Thyroid gland (tissue), 4 donors: ENCODE results near the gene CMSS1. TPM values are rescaled to one million over a fixed set of nuclear protein-coding genes. Genes with fewer than 3 reads are reported as not detected.

ENCODE experiments used
- DNase-seq, 2 donors: peaks; one replicate each; pipeline ENCODE4 v3.0.0-alpha.2; 2019
- H3K27ac ChIP-seq, 3 donors: fragments of 200-600 bp; sonication (generic); 1 replicate in 2 of 3; 2 replicates in 1 of 3; pipeline ENCODE4 v1.5.1; 2016 to 2019; ENCODE audit warnings: mild to moderate bottlenecking in 1 of 3, moderate library complexity in 1 of 3
- H3K27me3 ChIP-seq: fragments of 200-600 bp; sonication (generic); one replicate; pipeline ENCODE4 v1.5.1; 2019
- H3K36me3 ChIP-seq, 2 donors: fragments of 200-600 bp; sonication (generic); one replicate each; pipeline ENCODE4 v1.5.1; 2016 to 2019
- H3K4me1 ChIP-seq, 2 donors: fragments of 200-600 bp; sonication (generic); one replicate each; pipeline ENCODE4 v1.5.1; 2017 to 2019
- H3K4me3 ChIP-seq, 3 donors: fragments of 200-600 bp; sonication (generic); replicated peaks in 1 of 3; 1 replicate in 2 of 3; 2 replicates in 1 of 3; pipeline ENCODE4 v1.5.1; 2016; ENCODE audit warnings: mild to moderate bottlenecking in 1 of 3
- H3K9me3 ChIP-seq: fragments of 200-600 bp; sonication (generic); one replicate; pipeline ENCODE4 v1.5.1; 2017
- POLR2A ChIP-seq, 2 donors: fragments of 450-650 bp; IDR thresholded peaks; one replicate each; pipeline ENCODE4 v1.6.1; 2017; ENCODE audit warnings: antibody characterized with exemption in 2 of 2, mild to moderate bottlenecking in 2 of 2, moderate library complexity in 1 of 2
- WGBS, 2 donors: methylation state at CpG; one replicate each; pipeline ENCODE4 v1.1.5; 2017; 5-methylcytosine and 5-hydroxymethylcytosine counted together
- intact Hi-C: fragments of 100-400 bp; cut with DNase I; formaldehyde crosslinking; loops from one replicate; pipeline ENCODE4 v1.15.1; 2023
- total RNA-seq, 4 donors: library from RNA; depleted of rRNA; stranded (reverse); fragments of >200 nt; gene quantifications; one replicate each; pipeline ENCODE4 v1.2.3, GENCODE V29; 2016
- TF ChIP-seq, protein P1 (sequence below), 6 experiments: fragments of 200-600 bp in 3 of 6; fragments of 450-650 bp in 3 of 6; sonication (generic) in 3 of 6; IDR thresholded peaks; one replicate each; pipeline ENCODE4 v1.5.1; 2016 to 2019; ENCODE audit warnings: antibody characterized with exemption in 6 of 6, mild to moderate bottlenecking in 2 of 6, inconsistent platforms in 1 of 6, moderate library complexity in 1 of 6

The CMSS1 gene
- total RNA-seq, 4 donors from 2014 or later = 7.7 to 15.0 (median 12.9) TPM

DNA sequence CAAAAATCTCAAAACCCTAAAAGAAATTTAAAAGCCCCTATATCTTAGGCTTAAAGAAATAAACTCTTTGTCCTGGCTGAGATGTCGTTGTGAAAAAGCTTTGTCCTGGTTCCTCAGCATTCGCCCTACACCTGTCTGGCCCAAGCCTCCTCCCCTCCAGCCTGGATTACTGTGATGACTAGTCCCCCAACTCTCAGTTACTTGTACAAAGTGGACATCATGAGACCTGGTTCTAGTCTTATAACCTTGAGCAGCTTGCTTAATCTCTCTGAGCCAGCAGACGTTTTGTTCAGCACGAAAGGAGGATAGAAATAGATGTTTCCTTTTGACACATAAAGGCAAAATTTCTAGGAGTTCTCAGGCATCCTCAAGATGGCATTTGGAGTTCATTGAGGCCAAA lies 245.0 kb downstream of the CMSS1 start:
- Histone ChIP-seq H3K27me3 (no peaks in the 10 kb centered on the region), H3K4me1 (no peaks in the 10 kb centered on the region), H3K4me3 (no peak overlapping the region), H3K27ac (no peak overlapping the region), H3K9me3 (no peaks in the 10 kb centered on the region), H3K36me3 (no peaks in the 10 kb centered on the region)
- TF ChIP-seq POLR2A (IDR thresholded peaks at IDR 0.05) = no peak
- TF ChIP-seq, protein P1, sequence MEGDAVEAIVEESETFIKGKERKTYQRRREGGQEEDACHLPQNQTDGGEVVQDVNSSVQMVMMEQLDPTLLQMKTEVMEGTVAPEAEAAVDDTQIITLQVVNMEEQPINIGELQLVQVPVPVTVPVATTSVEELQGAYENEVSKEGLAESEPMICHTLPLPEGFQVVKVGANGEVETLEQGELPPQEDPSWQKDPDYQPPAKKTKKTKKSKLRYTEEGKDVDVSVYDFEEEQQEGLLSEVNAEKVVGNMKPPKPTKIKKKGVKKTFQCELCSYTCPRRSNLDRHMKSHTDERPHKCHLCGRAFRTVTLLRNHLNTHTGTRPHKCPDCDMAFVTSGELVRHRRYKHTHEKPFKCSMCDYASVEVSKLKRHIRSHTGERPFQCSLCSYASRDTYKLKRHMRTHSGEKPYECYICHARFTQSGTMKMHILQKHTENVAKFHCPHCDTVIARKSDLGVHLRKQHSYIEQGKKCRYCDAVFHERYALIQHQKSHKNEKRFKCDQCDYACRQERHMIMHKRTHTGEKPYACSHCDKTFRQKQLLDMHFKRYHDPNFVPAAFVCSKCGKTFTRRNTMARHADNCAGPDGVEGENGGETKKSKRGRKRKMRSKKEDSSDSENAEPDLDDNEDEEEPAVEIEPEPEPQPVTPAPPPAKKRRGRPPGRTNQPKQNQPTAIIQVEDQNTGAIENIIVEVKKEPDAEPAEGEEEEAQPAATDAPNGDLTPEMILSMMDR (IDR thresholded peaks at IDR 0.05) = no peak
- intact Hi-C loops = no loop called here
- DNase-seq = no peak
- WGBS, 2 donors = 77 to 88% methylated on average over 4 of the region's 4 CpGs

DNA sequence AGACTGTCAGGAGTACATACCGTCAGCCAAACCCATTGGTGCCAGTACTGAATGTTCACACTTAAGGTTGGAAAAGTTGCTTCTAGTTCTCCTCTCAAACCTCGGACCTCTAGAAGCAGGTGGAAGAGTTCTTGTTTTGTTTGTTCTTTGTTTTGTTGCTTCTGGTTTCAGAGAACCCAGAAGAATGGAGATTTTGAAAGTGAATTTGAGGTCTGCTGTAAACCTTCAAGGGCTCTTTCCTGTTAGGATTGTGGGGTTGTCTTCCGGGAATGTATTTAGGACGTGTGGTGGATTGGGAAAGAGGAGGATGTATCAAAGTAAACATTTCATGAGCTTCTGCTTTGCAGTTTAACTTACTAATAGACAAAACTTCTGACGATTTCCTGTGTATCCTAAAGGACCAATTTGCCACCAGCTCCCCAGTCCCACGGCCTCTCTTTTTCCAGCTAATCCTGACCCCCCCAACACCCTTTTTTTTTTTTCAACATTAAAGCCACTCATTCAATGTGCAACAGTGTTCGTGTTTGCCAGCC lies 246.3 kb downstream of the CMSS1 start:
- DNase-seq = no peak
- intact Hi-C loops = no loop called here
- Histone ChIP-seq H3K4me1 (peaks cover 0 to 2% of the 10 kb centered on the region in 2 donors), H3K27me3 (no peaks in the 10 kb centered on the region), H3K36me3 (no peaks in the 10 kb centered on the region), H3K9me3 (no peaks in the 10 kb centered on the region), H3K4me3 (no peak overlapping the region), H3K27ac (no peak overlapping the region)
- 59 to 67% methylated on average over 7 of the region's 7 CpGs for WGBS, 2 donors
- TF ChIP-seq POLR2A (IDR thresholded peaks at IDR 0.05) = no peak
- TF ChIP-seq, protein P1 (IDR thresholded peaks at IDR 0.05) = no peak

DNA sequence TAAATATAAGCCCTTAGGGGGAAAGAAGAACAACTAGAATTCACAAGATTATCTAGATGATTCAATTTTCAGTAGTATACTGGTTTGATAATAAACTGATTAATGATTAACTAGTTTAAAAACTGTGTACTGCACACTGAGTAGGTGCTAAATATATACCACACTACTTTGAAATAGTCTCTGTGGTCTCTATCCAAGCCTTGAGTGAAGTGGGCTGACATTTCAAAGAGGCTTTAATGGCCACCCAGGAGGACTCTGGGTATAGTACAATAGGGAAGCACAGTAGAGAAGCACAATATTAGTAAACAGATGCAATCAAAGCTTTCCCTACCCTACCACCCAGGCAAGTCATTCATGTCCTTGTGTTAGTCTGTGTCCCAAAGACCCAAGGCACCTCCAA lies 249.9 kb downstream of the CMSS1 start:
- DNase-seq = no peak
- Histone ChIP-seq H3K9me3 (no peaks in the 10 kb centered on the region), H3K4me1 (peaks cover 0 to 12% of the 10 kb centered on the region in 2 donors), H3K27ac (no peak overlapping the region), H3K4me3 (no peak overlapping the region), H3K36me3 (no peaks in the 10 kb centered on the region), H3K27me3 (no peaks in the 10 kb centered on the region)
- intact Hi-C loops = loop anchor here (5.0 kb wide), 1 partner anchor 185 kb away; no protein-coding TSS in a partner anchor
- TF ChIP-seq, protein P1 (IDR thresholded peaks at IDR 0.05) = no peak
- TF ChIP-seq POLR2A (IDR thresholded peaks at IDR 0.05) = no peak

DNA sequence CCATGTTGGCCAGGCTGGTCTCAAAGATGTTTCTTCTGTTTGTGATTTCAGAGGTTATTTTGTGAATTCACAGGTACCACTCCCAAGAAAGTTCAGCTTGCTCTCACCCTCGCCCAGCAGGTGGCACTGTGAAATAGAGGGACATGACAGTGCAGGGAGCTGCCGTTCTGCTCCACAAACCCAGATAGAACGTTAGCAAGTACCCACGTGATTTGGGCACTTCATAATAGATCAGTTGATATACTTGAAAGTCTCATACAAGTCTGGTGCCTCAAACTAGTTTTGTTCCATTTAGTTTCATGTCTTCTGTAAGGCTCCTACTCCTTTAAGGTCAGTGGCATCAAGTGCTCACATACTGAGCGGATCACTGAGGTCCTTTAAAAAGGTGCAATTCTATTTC lies 251.2 kb downstream of the CMSS1 start:
- H3K4me3 ChIP-seq = no peak overlapping the region
- H3K27ac ChIP-seq = peak overlapping the region; percentile 54 to 69 (median 67)
- WGBS, 2 donors = 3 to 5% methylated on average over 5 of the region's 5 CpGs
- H3K4me1 ChIP-seq = peaks cover 0 to 12% of the 10 kb centered on the region in 2 donors
- peak in 1 of 2 donors; percentile 38 for TF ChIP-seq POLR2A (IDR thresholded peaks at IDR 0.05)
- TF ChIP-seq, protein P1 (IDR thresholded peaks at IDR 0.05) = peak; percentile 33 to 92 (median 86)
- peak; percentile 92 to 95 for DNase-seq
- H3K9me3 ChIP-seq = no peaks in the 10 kb centered on the region
- H3K36me3 ChIP-seq = no peaks in the 10 kb centered on the region
- H3K27me3 ChIP-seq = no peaks in the 10 kb centered on the region
- intact Hi-C loops = loop anchor here (5.0 kb wide), 1 partner anchor 183 kb away; no protein-coding TSS in a partner anchor

DNA sequence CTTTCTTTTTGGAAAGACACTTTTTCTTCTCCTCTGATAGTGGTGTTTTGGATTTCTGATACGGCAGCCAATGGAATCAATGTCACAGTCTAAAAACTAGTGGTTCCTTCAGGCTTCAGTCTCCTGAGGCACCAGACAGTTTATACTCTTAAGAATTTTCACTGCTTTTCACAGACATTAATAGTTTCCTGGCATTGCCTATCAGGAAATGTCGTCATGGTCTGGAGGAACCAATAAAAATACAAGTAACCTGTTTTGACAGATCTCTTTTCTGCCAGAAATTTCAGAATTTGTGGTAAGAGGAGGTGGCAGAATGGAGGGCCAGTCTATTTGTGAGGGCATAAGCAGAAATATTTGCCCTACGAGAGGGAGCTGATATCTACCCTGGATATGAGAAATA lies 251.8 kb downstream of the CMSS1 start:
- peaks cover 0 to 12% of the 10 kb centered on the region in 2 donors for H3K4me1 ChIP-seq
- intact Hi-C loops = loop anchor here (5.0 kb wide), 1 partner anchor 183 kb away; no protein-coding TSS in a partner anchor
- TF ChIP-seq, protein P1 (IDR thresholded peaks at IDR 0.05) = no peak
- no peak for TF ChIP-seq POLR2A (IDR thresholded peaks at IDR 0.05)
- no peaks in the 10 kb centered on the region for H3K9me3 ChIP-seq
- no peak overlapping the region for H3K4me3 ChIP-seq
- DNase-seq = no peak
- peak overlapping the region; percentile 54 to 69 (median 67) for H3K27ac ChIP-seq
- WGBS, 2 donors = 59 to 66% methylated on average over 3 of the region's 3 CpGs
- no peaks in the 10 kb centered on the region for H3K27me3 ChIP-seq
- no peaks in the 10 kb centered on the region for H3K36me3 ChIP-seq
